Osteoblast (primary cell): ENCODE results near the gene MBD3L4. TPM values are rescaled to one million over a fixed set of nuclear protein-coding genes. Genes with fewer than 3 reads are reported as not detected.
"Not testable (repeated sequence)": the region's sequence is repeated elsewhere in the genome, so short reads cannot be mapped to it uniquely, and the experiment has no call there.

Source experiments
- DNase-seq: peaks from one replicate; pipeline ENCODE4 v3.0.0; 2011; ENCODE audit warnings: low spot score, mixed read lengths; ENCODE audit not compliant: insufficient read length; ENCODE audit errors: missing footprints
- H2AFZ ChIP-seq: 2 replicates; pipeline ENCODE4 v1.6.0; 2011; ENCODE audit warnings: mild to moderate bottlenecking, low read length
- H3K27ac ChIP-seq: 2 replicates; pipeline ENCODE4 v1.5.1; 2011; ENCODE audit warnings: mild to moderate bottlenecking, low read depth, low read length, moderate library complexity
- H3K27me3 ChIP-seq: 2 replicates; pipeline ENCODE4 v1.6.0; 2012; ENCODE audit warnings: mild to moderate bottlenecking, control low read depth, inconsistent platforms, low read length, moderate library complexity; ENCODE audit not compliant: insufficient read depth
- H3K36me3 ChIP-seq: 2 replicates; pipeline ENCODE4 v1.5.1; 2011; ENCODE audit warnings: mild to moderate bottlenecking, low read length, control low read depth, moderate library complexity; ENCODE audit not compliant: insufficient read depth
- H3K4me1 ChIP-seq: 2 replicates; pipeline ENCODE4 v1.5.1; 2011; ENCODE audit warnings: mild to moderate bottlenecking, low read length, control low read depth, moderate library complexity; ENCODE audit not compliant: insufficient read depth
- H3K4me2 ChIP-seq: 2 replicates; pipeline ENCODE4 v1.6.0; 2011; ENCODE audit warnings: mild to moderate bottlenecking, low read length; ENCODE audit not compliant: insufficient read depth
- H3K4me3 ChIP-seq: fragments of 200-600 bp; sonication (generic); 3 replicates; pipeline ENCODE4 v1.5.1; 2012; ENCODE audit warnings: mild to moderate bottlenecking, low read length, inconsistent platforms; ENCODE audit not compliant: insufficient read depth
- H3K79me2 ChIP-seq: 2 replicates; pipeline ENCODE4 v1.6.0; 2012; ENCODE audit warnings: mild to moderate bottlenecking, low read length, control low read depth, inconsistent platforms; ENCODE audit not compliant: insufficient read depth
- H3K9me3 ChIP-seq: 2 replicates; pipeline ENCODE4 v1.5.1; 2011; ENCODE audit warnings: low read depth, low read length, control low read depth
- H4K20me1 ChIP-seq: 2 replicates; pipeline ENCODE4 v1.6.0; 2012; ENCODE audit warnings: mild to moderate bottlenecking, low read length, control low read depth; ENCODE audit not compliant: insufficient read depth
- total RNA-seq: library from RNA; depleted of rRNA; stranded (reverse); fragments of >200 nt; gene quantifications from 2 replicates; pipeline ENCODE4 v1.2.3, GENCODE V29; 2012

The MBD3L4 gene
- total RNA-seq, 1 donor = not detected

GRCh38 chr19:7052896-7053295 lies 12.9 kb upstream of the MBD3L4 start:
- DNase-seq, H3K79me2 ChIP-seq, H2AFZ ChIP-seq, H3K27me3 ChIP-seq, H3K4me1 ChIP-seq, H3K27ac ChIP-seq, H3K36me3 ChIP-seq, H4K20me1 ChIP-seq, H3K4me3 ChIP-seq, H3K9me3 ChIP-seq, H3K4me2 ChIP-seq: not testable (repeated sequence)

GRCh38 chr19:7051421-7051820 lies 11.4 kb upstream of the MBD3L4 start:
- not testable (repeated sequence) for H3K27me3 ChIP-seq, H3K27ac ChIP-seq, H4K20me1 ChIP-seq, H3K79me2 ChIP-seq, H3K9me3 ChIP-seq, H3K36me3 ChIP-seq, H3K4me3 ChIP-seq, H2AFZ ChIP-seq, DNase-seq, H3K4me1 ChIP-seq, H3K4me2 ChIP-seq

- not testable (repeated sequence) for H2AFZ ChIP-seq, H3K9me3 ChIP-seq, H3K27me3 ChIP-seq, DNase-seq, H4K20me1 ChIP-seq, H3K4me2 ChIP-seq, H3K27ac ChIP-seq, H3K36me3 ChIP-seq, H3K4me1 ChIP-seq, H3K4me3 ChIP-seq, H3K79me2 ChIP-seq
These were observed 9.0 kb upstream of the MBD3L4 start, which contains the start of gene MBD3L2 for GRCh38 chr19:7049021-7049420. TSS of gene MBD3L2 (plus strand) at chr19:7049321. CDS start at chr19:7049374, 53 bp downstream.

GRCh38 chr19:7041563-7041962 lies 1.6 kb upstream of the MBD3L4 start:
- not testable (repeated sequence) for H4K20me1 ChIP-seq, H2AFZ ChIP-seq, H3K27ac ChIP-seq, H3K27me3 ChIP-seq, H3K4me3 ChIP-seq, H3K36me3 ChIP-seq, DNase-seq, H3K79me2 ChIP-seq, H3K4me2 ChIP-seq, H3K4me1 ChIP-seq, H3K9me3 ChIP-seq

- not testable (repeated sequence) for H3K79me2 ChIP-seq, H3K9me3 ChIP-seq, H3K27me3 ChIP-seq, H3K36me3 ChIP-seq, H3K4me2 ChIP-seq, H4K20me1 ChIP-seq, H3K4me3 ChIP-seq, H3K4me1 ChIP-seq, H2AFZ ChIP-seq, H3K27ac ChIP-seq, DNase-seq
These were observed 9.7 kb downstream of the MBD3L4 start, which contains the start of gene MBD3L5 for GRCh38 chr19:7030278-7030677. TSS of gene MBD3L5 (plus strand) at chr19:7030578. CDS start at chr19:7030612, 34 bp downstream.

- not testable (repeated sequence) for H3K27ac ChIP-seq, DNase-seq, H3K79me2 ChIP-seq, H4K20me1 ChIP-seq, H2AFZ ChIP-seq, H3K9me3 ChIP-seq, H3K36me3 ChIP-seq, H3K4me2 ChIP-seq, H3K27me3 ChIP-seq, H3K4me1 ChIP-seq, H3K4me3 ChIP-seq
These were observed 11.2 kb downstream of the MBD3L4 start for GRCh38 chr19:7028790-7029189.

- H3K4me3 ChIP-seq, H3K27me3 ChIP-seq, H2AFZ ChIP-seq, H3K9me3 ChIP-seq, H3K36me3 ChIP-seq, H3K4me2 ChIP-seq, H3K4me1 ChIP-seq, H4K20me1 ChIP-seq, H3K79me2 ChIP-seq, H3K27ac ChIP-seq, DNase-seq: not testable (repeated sequence)
These were observed 18.6 kb downstream of the MBD3L4 start, which contains the start of gene MBD3L2B for GRCh38 chr19:7021331-7021730. TSS of gene MBD3L2B (minus strand) at chr19:7021431. CDS start at chr19:7021397, 34 bp downstream.
